SK-N-SH treated with all-trans-retinoic acid at 6 μM for 48 hours (cell line): ENCODE measurements around the gene P2RY10.

Experiments used
- ATAC-seq: fragments of 200-7000 bp; cut with Tn5 transposase; 3 replicates; pipeline ENCODE4 v1.9.1; 2020; ENCODE audit warnings: mild to moderate bottlenecking, moderate library complexity
- ARNTL ChIP-seq: fragments of 450-650 bp; formaldehyde crosslinking; IDR thresholded peaks from 2 replicates; pipeline ENCODE4 v1.5.0; 2020; ENCODE audit warnings: low read depth, mild to moderate bottlenecking, moderate library complexity, borderline replicate concordance
- BACH2 ChIP-seq: fragments of 250-450 bp; sonication (Bioruptor Pico); IDR thresholded peaks from 2 replicates; pipeline ENCODE4 v1.9.0; 2021; ENCODE audit warnings: mild to moderate bottlenecking, borderline replicate concordance
- CSDC2 ChIP-seq: fragments of 250-450 bp; sonication (Bioruptor Pico); IDR thresholded peaks from 2 replicates; pipeline ENCODE4 v1.5.0; 2020; ENCODE audit warnings: mild to moderate bottlenecking, moderate library complexity
- GLIS3 ChIP-seq: fragments of 250-450 bp; sonication (Bioruptor Pico); IDR thresholded peaks from 2 replicates; pipeline ENCODE4 v1.5.0; 2020; ENCODE audit warnings: mild to moderate bottlenecking, moderate library complexity
- ISL1 ChIP-seq: fragments of 250-450 bp; sonication (Bioruptor Pico); IDR thresholded peaks from 2 replicates; pipeline ENCODE4 v2.1.2; 2022; ENCODE audit warnings: mild to moderate bottlenecking, moderate library complexity
- OSR1 ChIP-seq: fragments of 250-450 bp; sonication (Bioruptor Pico); IDR thresholded peaks from 2 replicates; pipeline ENCODE4 v1.8.0; 2022; ENCODE audit warnings: moderate library complexity, mild to moderate bottlenecking, inconsistent platforms
- PPARA ChIP-seq: fragments of 250-450 bp; sonication (Bioruptor Pico); IDR thresholded peaks from 2 replicates; pipeline ENCODE4 v1.5.0; 2020; ENCODE audit warnings: mild to moderate bottlenecking, borderline replicate concordance
- RARB ChIP-seq: fragments of 250-450 bp; sonication (Bioruptor Pico); IDR thresholded peaks from 2 replicates; pipeline ENCODE4 v1.8.0; 2021; ENCODE audit warnings: mild to moderate bottlenecking, moderate library complexity
- SNAI2 ChIP-seq: fragments of 250-450 bp; sonication (Bioruptor Pico); IDR thresholded peaks from 2 replicates; pipeline ENCODE4 v1.5.0; 2020; ENCODE audit warnings: mild to moderate bottlenecking, moderate library complexity
- TCF4 ChIP-seq: fragments of 250-450 bp; sonication (Bioruptor Pico); IDR thresholded peaks from 2 replicates; pipeline ENCODE4 v1.8.0; 2021; ENCODE audit warnings: mild to moderate bottlenecking, moderate library complexity, borderline replicate concordance
- TOX ChIP-seq: fragments of 250-450 bp; sonication (Bioruptor Pico); IDR thresholded peaks from 2 replicates; pipeline ENCODE4 v1.8.0; 2021; ENCODE audit warnings: mild to moderate bottlenecking, moderate library complexity, borderline replicate concordance
- TSHZ2 ChIP-seq: fragments of 250-450 bp; sonication (Bioruptor Pico); IDR thresholded peaks from 2 replicates; pipeline ENCODE4 v1.5.0; 2020; ENCODE audit warnings: mild to moderate bottlenecking, moderate library complexity
- ZC3H10 ChIP-seq: fragments of 250-450 bp; sonication (Bioruptor Pico); IDR thresholded peaks from 2 replicates; pipeline ENCODE4 v1.5.1; 2021; ENCODE audit warnings: mild to moderate bottlenecking, moderate library complexity
- ZFP3 ChIP-seq: fragments of 250-450 bp; sonication (Bioruptor Pico); IDR thresholded peaks from 2 replicates; pipeline ENCODE4 v1.5.0; 2020; ENCODE audit warnings: mild to moderate bottlenecking, moderate library complexity
- ZFP30 ChIP-seq: fragments of 450-650 bp; formaldehyde crosslinking; IDR thresholded peaks from 2 replicates; pipeline ENCODE4 v1.5.0; 2022; ENCODE audit warnings: mild to moderate bottlenecking, moderate library complexity
- ZNF70 ChIP-seq: fragments of 450-650 bp; formaldehyde crosslinking; IDR thresholded peaks from 2 replicates; pipeline ENCODE4 v1.5.0; 2020; ENCODE audit warnings: mild to moderate bottlenecking, moderate library complexity
- TF ChIP-seq, protein P1 (sequence below): fragments of 250-450 bp; sonication (Bioruptor Pico); IDR thresholded peaks from 2 replicates; pipeline ENCODE4 v1.5.1; 2020; ENCODE audit warnings: low read depth, mild to moderate bottlenecking, moderate library complexity
- TF ChIP-seq, protein P2 (sequence below): fragments of 250-450 bp; sonication (Bioruptor Pico); IDR thresholded peaks from 2 replicates; pipeline ENCODE4 v1.8.0; 2021; ENCODE audit warnings: low read depth, mild to moderate bottlenecking, moderate library complexity, borderline replicate concordance
- TF ChIP-seq, protein P3 (sequence below): fragments of 250-450 bp; sonication (Bioruptor Pico); IDR thresholded peaks from 2 replicates; pipeline ENCODE4 v1.8.0; 2020; ENCODE audit warnings: mild to moderate bottlenecking, moderate library complexity, borderline replicate concordance
- TF ChIP-seq, protein P4 (sequence below): fragments of 250-450 bp; sonication (Bioruptor Pico); IDR thresholded peaks from 2 replicates; pipeline ENCODE4 v1.5.1; 2021; ENCODE audit warnings: mild to moderate bottlenecking, moderate library complexity

The P2RY10 gene

DNA sequence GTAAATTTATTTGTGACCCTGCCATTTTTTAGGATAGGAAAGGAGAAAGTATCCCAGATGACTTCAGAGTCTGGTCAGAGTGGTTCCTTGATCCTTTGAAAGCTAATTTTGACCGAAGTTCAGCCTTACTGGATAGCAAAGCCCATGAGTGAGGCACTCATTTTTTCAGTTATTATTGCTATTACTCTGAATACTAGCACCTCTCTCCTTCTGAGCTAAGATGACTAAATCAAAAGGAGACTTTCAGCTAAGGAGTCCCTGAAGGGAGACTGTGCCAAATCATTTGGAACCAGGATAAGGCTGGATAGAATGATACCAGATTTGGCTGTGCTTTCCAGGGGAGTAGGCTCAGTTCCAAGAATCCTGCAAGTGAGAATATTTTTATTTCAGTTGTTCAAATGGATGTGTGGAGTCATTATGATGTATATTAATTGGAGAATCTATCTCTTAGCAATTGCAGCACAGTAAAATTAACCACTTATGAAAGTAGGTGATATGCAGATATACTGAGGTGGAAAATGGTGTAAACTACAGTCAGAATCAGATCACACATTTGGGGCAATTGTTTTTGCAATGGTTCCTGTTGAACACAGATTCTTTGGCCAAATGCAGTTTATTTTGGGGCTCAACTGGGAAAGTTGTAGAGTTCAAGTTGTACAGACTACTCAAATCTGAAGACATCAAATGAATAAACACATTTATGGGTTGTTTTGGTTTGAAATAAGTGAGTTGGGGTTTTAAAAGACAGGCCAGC lies 1.2 kb downstream of the P2RY10 start:
- no peak for ATAC-seq
- TF ChIP-seq RARB (CRISPR knock-in tag) (no peak), OSR1 (no peak), ARNTL (CRISPR knock-in tag) (no peak), TSHZ2 (CRISPR knock-in tag) (no peak), ZNF70 (CRISPR knock-in tag) (no peak), TOX (CRISPR knock-in tag) (no peak), BACH2 (CRISPR knock-in tag) (no peak), ZFP3 (CRISPR knock-in tag) (no peak), ZC3H10 (CRISPR knock-in tag) (no peak), ISL1 (CRISPR knock-in tag) (no peak), CSDC2 (CRISPR knock-in tag) (no peak), GLIS3 (CRISPR knock-in tag) (no peak), TCF4 (CRISPR knock-in tag) (no peak), ZFP30 (CRISPR knock-in tag) (no peak), PPARA (no peak)
- TF ChIP-seq, protein P1, sequence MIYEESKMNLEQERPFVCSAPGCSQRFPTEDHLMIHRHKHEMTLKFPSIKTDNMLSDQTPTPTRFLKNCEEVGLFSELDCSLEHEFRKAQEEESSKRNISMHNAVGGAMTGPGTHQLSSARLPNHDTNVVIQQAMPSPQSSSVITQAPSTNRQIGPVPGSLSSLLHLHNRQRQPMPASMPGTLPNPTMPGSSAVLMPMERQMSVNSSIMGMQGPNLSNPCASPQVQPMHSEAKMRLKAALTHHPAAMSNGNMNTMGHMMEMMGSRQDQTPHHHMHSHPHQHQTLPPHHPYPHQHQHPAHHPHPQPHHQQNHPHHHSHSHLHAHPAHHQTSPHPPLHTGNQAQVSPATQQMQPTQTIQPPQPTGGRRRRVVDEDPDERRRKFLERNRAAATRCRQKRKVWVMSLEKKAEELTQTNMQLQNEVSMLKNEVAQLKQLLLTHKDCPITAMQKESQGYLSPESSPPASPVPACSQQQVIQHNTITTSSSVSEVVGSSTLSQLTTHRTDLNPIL (CRISPR knock-in tag): no peak
- TF ChIP-seq, protein P2, sequence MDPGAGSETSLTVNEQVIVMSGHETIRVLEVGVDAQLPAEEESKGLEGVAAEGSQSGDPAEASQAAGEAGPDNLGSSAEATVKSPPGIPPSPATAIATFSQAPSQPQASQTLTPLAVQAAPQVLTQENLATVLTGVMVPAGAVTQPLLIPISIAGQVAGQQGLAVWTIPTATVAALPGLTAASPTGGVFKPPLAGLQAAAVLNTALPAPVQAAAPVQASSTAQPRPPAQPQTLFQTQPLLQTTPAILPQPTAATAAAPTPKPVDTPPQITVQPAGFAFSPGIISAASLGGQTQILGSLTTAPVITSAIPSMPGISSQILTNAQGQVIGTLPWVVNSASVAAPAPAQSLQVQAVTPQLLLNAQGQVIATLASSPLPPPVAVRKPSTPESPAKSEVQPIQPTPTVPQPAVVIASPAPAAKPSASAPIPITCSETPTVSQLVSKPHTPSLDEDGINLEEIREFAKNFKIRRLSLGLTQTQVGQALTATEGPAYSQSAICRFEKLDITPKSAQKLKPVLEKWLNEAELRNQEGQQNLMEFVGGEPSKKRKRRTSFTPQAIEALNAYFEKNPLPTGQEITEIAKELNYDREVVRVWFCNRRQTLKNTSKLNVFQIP: no peak
- TF ChIP-seq, protein P3, sequence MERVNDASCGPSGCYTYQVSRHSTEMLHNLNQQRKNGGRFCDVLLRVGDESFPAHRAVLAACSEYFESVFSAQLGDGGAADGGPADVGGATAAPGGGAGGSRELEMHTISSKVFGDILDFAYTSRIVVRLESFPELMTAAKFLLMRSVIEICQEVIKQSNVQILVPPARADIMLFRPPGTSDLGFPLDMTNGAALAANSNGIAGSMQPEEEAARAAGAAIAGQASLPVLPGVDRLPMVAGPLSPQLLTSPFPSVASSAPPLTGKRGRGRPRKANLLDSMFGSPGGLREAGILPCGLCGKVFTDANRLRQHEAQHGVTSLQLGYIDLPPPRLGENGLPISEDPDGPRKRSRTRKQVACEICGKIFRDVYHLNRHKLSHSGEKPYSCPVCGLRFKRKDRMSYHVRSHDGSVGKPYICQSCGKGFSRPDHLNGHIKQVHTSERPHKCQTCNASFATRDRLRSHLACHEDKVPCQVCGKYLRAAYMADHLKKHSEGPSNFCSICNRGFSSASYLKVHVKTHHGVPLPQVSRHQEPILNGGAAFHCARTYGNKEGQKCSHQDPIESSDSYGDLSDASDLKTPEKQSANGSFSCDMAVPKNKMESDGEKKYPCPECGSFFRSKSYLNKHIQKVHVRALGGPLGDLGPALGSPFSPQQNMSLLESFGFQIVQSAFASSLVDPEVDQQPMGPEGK (CRISPR knock-in tag): no peak
- TF ChIP-seq, protein P4, sequence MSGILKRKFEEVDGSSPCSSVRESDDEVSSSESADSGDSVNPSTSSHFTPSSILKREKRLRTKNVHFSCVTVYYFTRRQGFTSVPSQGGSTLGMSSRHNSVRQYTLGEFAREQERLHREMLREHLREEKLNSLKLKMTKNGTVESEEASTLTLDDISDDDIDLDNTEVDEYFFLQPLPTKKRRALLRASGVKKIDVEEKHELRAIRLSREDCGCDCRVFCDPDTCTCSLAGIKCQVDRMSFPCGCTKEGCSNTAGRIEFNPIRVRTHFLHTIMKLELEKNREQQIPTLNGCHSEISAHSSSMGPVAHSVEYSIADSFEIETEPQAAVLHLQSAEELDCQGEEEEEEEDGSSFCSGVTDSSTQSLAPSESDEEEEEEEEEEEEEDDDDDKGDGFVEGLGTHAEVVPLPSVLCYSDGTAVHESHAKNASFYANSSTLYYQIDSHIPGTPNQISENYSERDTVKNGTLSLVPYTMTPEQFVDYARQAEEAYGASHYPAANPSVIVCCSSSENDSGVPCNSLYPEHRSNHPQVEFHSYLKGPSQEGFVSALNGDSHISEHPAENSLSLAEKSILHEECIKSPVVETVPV (CRISPR knock-in tag): no peak

DNA sequence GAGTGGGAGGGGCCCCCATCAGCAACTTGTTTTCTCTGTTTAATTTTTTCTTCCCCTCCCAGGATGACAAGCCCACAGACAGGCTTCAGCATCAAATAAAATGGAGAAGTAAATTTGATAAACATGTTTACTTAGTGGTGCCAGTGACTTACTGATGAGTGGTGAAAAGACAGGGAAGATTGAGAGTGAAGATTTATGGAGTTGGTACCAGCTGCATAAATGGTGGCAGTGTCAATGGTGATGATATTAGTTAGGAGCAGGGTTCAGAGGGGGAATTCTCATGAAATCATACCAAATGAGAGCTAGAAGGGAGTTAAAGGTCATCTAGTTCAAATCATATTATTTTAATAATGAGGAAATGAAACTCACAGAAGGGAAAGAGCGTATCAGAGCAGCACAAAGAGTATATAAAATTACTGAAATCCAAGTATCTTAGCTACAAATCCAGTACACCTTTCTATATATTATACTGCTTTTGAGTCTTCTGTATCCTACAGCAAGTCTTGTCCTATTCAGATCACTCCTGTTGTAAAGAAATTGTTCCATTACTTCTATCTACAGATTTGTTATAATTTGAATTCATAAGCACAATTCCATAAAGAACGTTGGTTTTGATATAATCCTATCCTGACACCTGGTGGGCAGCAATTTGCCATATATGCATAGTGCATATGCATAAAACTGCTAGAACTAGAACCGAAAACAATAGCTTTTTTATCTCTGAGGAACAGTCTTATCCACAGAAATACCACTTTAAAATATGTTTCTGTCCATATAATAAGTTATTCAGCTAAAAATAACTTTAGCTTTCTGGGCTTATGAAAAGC lies 5.0 kb downstream of the P2RY10 start:
- no peak for ATAC-seq
- TF ChIP-seq TCF4 (CRISPR knock-in tag) (no peak), PPARA (no peak), BACH2 (CRISPR knock-in tag) (no peak), TSHZ2 (CRISPR knock-in tag) (no peak), SNAI2 (CRISPR knock-in tag) (no peak), ZC3H10 (CRISPR knock-in tag) (no peak), TOX (CRISPR knock-in tag) (no peak), ISL1 (CRISPR knock-in tag) (no peak), ARNTL (CRISPR knock-in tag) (no peak), CSDC2 (CRISPR knock-in tag) (no peak)
- TF ChIP-seq, protein P4 (CRISPR knock-in tag): no peak
- TF ChIP-seq, protein P2: no peak
